Myometrial cell (primary cell): Measurements from ENCODE around the gene CCNL2. TPM values are rescaled to one million over a fixed set of nuclear protein-coding genes. Genes with fewer than 3 reads are reported as not detected.

ENCODE experiments used
- total RNA-seq: library from RNA; depleted of rRNA; stranded (reverse); fragments of >200 nt; gene quantifications from 2 replicates; pipeline ENCODE4 v1.2.3, GENCODE V29; 2015

CCNL2 gene
- 33.4 and 51.4 TPM in 2 replicates for total RNA-seq

DNA sequence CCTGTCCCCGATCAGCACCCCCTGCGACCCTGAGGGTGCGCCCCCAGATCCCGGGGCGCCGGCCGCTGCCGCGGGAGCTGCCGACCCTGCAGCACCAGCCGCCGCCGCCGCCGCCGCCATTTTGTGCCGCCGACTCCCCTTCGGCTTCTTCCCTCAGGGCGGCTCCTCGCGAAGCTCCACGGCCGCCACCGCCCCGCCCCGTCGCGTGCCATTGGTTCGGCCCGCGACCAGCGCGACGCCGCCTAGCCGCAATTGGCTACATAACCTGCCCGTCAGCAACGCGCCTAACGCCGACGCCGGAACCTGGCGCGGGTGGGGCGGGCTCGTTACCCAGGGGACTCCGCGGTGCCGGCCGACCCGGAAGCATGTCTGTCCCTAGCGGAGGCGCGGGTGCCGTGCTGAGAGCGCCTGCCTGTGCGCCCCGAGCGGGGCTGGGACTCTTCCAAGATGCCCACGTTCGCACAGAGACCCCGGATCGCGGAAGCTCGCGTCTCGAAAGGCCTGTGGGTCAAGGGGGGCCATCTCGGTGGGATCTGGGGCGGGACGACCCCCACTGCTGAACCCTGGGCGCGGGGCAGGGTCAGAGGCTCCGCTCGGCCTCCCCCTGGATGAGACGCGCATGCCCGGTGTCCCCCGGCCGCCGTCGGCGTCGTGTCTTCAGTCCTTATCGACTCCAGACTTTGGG is at the start of gene CCNL2:
CCNL2 (minus strand) TSS at position 149 of the 685 bp plus-strand sequence; CDS start at position 120, 29 bp downstream.

GRCh38 chr1:1435106-1435903 is 36.2 kb upstream of the CCNL2 start, which contains the start of gene VWA1:
Gene VWA1, plus strand, starts transcription at chr1:1435690. Its CDS starts 59 bp downstream, at chr1:1435749.

GRCh38 chr1:1421147-1421906 is 22.2 kb upstream of the CCNL2 start, which contains the start of gene ANKRD65:
Gene ANKRD65, minus strand, starts transcription at chr1:1421276. Its CDS starts 271 bp downstream, at chr1:1421005.

DNA sequence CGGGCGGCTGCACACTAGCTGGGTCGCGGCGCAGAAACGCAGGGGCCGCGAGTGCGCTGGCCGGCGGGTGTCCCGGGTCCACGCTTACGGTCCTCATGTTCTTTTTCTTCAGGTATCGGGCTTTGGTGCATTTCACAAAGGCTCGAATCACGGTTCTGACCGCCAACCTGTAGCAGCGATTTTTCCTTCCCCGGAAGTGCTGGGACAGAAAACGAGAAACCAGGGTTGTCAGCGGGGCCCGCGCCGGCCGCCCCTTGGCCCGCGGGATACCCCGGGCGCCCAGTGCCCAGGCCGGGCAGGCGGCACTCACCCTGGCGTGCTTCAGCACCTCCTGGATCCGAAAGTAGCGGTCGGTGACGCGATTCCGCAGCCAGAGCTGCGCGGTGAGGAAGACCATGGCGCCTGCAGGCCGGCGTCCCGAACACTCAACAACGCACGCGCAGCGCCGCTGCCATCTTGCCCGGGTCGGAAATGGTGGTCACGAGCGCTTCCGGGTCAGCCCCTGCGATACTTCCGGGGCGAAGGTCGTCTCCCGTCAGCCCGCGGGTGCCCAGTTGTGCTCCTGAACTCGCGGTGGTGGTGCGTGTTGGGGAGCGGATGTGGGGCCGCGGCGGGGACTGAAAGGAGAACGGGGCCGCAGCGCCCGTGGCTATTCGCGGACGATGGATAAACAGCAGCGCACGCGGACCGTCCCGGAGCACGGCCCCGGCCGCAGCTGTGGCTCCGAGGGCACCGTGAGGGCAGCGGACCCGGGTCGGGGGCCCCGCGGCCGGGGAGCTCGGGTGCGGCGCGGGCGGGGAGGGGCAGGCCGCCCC is 7.9 kb upstream of the CCNL2 start, which contains the start of gene MRPL20:
MRPL20 (minus strand) TSS at position 473 of the 815 bp plus-strand sequence; CDS start at position 397, 76 bp downstream.

GRCh38 chr1:1374929-1375662 is 24.0 kb downstream of the CCNL2 start, which contains the start of gene AURKAIP1:
Gene AURKAIP1, minus strand, starts transcription at chr1:1375207. Its CDS starts 451 bp downstream, at chr1:1374756.

DNA sequence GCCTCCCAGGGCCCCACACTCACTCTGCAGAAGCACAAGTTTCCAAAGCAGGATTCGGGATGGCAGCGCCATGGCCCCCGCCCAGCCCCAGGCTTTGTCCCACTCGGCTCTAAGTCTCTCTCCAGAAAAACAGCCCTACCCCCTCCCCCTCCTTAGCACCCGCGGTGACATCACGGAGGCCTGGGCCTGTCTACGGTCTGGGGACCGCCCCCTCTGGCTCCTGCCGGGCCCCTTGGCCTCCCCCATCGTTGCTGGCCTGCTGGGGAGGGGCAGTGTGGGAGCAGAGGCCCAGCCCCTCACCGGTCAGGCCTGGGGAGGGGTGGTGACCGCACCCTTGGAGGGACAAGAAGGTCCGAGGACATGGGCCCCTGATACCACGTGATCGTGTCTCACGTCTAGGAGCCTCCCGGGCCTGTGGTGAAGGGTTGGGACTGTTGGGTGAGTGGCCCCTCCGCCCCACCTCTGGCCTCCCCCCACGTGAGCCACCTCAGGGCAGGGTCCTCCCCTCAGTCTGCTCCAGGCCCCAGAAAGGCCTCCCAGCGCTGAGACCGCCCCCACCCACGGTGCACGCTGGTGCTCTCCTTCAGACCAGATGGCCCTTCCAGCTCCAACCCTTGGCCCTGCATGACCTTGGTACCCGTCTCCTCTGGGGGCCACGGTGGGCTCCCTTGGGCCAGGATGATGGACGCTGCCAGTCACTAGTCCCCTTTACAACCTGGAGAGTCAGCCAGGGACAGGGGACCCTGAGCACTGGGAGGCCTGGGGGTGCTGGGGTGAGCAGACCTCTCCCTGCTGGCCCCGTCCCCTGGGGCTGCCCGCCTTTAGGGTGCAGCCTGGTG is 40.5 kb downstream of the CCNL2 start, which contains the start of gene MXRA8:
MXRA8 (minus strand) TSS at position 123 of the 839 bp plus-strand sequence; CDS start at position 72, 51 bp downstream.

DNA sequence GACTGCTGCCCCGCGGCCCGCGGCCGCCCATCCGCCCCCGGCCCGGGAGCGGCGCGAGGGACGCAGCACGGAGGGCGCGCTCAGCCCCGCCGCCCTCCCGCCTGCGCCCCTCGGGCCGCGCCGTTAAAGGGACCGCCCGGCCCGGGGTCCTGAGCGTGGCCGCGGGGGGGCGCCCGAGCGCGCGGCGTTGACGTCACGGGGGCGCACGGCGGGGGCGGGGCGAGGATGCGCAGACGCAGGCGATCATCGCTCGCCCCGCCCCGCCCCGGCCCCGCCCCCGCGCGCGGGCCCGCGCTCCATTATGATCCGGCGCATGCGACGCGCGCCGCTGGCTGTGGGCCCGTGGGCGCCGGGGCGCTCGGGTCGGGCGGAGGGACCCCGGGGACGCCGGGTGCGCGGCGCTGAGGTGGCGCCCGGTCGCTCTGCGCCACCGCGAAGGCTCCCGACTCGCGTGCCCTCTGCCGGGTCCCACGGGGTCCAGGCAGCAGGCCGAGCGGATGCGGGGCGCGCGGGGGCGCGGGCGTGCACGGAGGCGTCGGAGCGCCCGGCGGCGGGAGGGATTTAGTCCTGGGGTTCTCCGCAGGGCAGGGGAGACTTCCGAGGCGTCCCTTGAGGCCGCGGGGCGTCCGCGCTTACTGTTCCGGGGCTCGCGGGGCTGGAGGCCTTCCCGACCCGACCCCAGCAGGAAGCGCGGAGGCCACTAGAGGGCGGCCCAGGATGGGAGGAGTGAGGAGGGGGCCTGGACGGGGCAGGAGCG is 49.7 kb downstream of the CCNL2 start, which contains the start of gene DVL1:
DVL1 (minus strand) TSS at position 163 of the 757 bp plus-strand sequence. CDS start 353 bp downstream, outside the sequence.

Other genes starting within 250 kb of the CCNL2 start
- not detected in 2 replicates for gene TTLL10, start 225.5 kb downstream of the CCNL2 start, total RNA-seq
- gene TNFRSF18, start 192.7 kb downstream of the CCNL2 start, total RNA-seq: 1.9 and 3.7 TPM in 2 replicates
- not detected in 2 replicates for gene TNFRSF4, start 185.2 kb downstream of the CCNL2 start, total RNA-seq
- gene SDF4, start 167.3 kb downstream of the CCNL2 start, total RNA-seq: 216 and 244 TPM in 2 replicates
- 23.9 and 24.6 TPM in 2 replicates for gene B3GALT6, start 167.1 kb downstream of the CCNL2 start, total RNA-seq
- 1.1 TPM in 1 of 2 replicates, not detected in the other for gene C1QTNF12, start 152.6 kb downstream of the CCNL2 start, total RNA-seq
- gene UBE2J2, start 125.5 kb downstream of the CCNL2 start, total RNA-seq: 40.1 and 44.5 TPM in 2 replicates
- gene SCNN1D, start 118.9 kb downstream of the CCNL2 start, total RNA-seq: under 0.01 TPM in 1 of 2 replicates, not detected in the other
- gene ACAP3, start 91.4 kb downstream of the CCNL2 start, total RNA-seq: 19.1 and 25.4 TPM in 2 replicates
- gene PUSL1, start 90.7 kb downstream of the CCNL2 start, total RNA-seq: 33.4 and 34.2 TPM in 2 replicates
- gene INTS11, start 74.7 kb downstream of the CCNL2 start, total RNA-seq: 119 TPM in 2 replicates
- 21.6 and 39.8 TPM in 2 replicates for gene CPTP, start 74.5 kb downstream of the CCNL2 start, total RNA-seq
- gene TAS1R3, start 68.1 kb downstream of the CCNL2 start, total RNA-seq: 0.18 TPM in 1 of 2 replicates, not detected in the other
- 66.8 and 69.5 TPM in 2 replicates for gene DVL1, start 49.9 kb downstream of the CCNL2 start, total RNA-seq
- 354 and 384 TPM in 2 replicates for gene MXRA8, start 40.8 kb downstream of the CCNL2 start, total RNA-seq
- 186 and 214 TPM in 2 replicates for gene AURKAIP1, start 24.1 kb downstream of the CCNL2 start, total RNA-seq
- 136 and 244 TPM in 2 replicates for gene MRPL20, start 8.0 kb upstream of the CCNL2 start, total RNA-seq
- gene ANKRD65, start 21.9 kb upstream of the CCNL2 start, total RNA-seq: 4.3 and 6.6 TPM in 2 replicates
- gene VWA1, start 36.4 kb upstream of the CCNL2 start, total RNA-seq: 12.2 and 13.3 TPM in 2 replicates
- 0.29 and 3.4 TPM in 2 replicates for gene ATAD3C, start 50.4 kb upstream of the CCNL2 start, total RNA-seq
- 29.1 and 33.2 TPM in 2 replicates for gene ATAD3B, start 72.4 kb upstream of the CCNL2 start, total RNA-seq
- gene ATAD3A, start 112.8 kb upstream of the CCNL2 start, total RNA-seq: 58.5 and 59.7 TPM in 2 replicates
- gene TMEM240, start 141.3 kb upstream of the CCNL2 start, total RNA-seq: 18.3 and 20.5 TPM in 2 replicates
- 104 and 107 TPM in 2 replicates for gene SSU72, start 175.5 kb upstream of the CCNL2 start, total RNA-seq
- gene FNDC10, start 200.8 kb upstream of the CCNL2 start, total RNA-seq: 0.86 and 1.4 TPM in 2 replicates
- 24.3 and 33.2 TPM in 2 replicates for gene MIB2, start 216.2 kb upstream of the CCNL2 start, total RNA-seq
- 0.58 and 19.3 TPM in 2 replicates for gene MMP23B, start 232.8 kb upstream of the CCNL2 start, total RNA-seq